HL-60 (cell line): ENCODE results near the gene RIPPLY2.

Experiments
- GABPA ChIP-seq: IDR thresholded peaks from 2 replicates; pipeline ENCODE4 v1.6.1; 2012; ENCODE audit warnings: low read depth
- POLR2AphosphoS5 ChIP-seq: IDR thresholded peaks from 2 replicates; pipeline ENCODE4 v1.6.1; 2012; ENCODE audit warnings: low read depth
- SPI1 ChIP-seq: IDR thresholded peaks from 2 replicates; pipeline ENCODE4 v1.6.1; 2012; ENCODE audit warnings: low read depth, mild to moderate bottlenecking, borderline replicate concordance
- TF ChIP-seq, protein P1 (sequence below): IDR thresholded peaks from one replicate; pipeline ENCODE4 v1.5.1; 2011; ENCODE audit warnings: low read length, control low read depth, inconsistent platforms; ENCODE audit not compliant: insufficient read depth
- TF ChIP-seq, protein P2 (sequence below): IDR thresholded peaks from 2 replicates; pipeline ENCODE4 v1.6.1; 2012; ENCODE audit warnings: low read depth; ENCODE audit not compliant: insufficient replicate concordance

DNA sequence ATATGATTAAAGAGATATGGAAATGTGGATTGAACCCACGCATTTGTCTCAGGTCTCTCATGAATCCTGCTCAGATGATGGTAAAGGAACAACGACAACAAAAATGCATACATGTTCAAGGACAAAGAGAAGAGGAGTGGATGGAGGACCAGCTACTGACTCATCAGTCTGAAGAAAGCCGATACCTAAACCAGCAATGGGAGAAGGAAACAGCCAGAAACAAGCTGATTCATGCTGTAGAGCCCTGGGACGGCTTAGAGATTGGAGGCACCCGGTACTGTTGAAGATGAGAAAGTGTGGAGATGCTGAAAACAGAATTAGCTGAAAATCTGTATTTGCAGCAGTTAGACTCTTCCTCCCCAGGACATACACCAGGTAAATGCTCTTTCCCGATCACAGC, 14.4 kb upstream of the RIPPLY2 start:
- TF ChIP-seq, protein P1, sequence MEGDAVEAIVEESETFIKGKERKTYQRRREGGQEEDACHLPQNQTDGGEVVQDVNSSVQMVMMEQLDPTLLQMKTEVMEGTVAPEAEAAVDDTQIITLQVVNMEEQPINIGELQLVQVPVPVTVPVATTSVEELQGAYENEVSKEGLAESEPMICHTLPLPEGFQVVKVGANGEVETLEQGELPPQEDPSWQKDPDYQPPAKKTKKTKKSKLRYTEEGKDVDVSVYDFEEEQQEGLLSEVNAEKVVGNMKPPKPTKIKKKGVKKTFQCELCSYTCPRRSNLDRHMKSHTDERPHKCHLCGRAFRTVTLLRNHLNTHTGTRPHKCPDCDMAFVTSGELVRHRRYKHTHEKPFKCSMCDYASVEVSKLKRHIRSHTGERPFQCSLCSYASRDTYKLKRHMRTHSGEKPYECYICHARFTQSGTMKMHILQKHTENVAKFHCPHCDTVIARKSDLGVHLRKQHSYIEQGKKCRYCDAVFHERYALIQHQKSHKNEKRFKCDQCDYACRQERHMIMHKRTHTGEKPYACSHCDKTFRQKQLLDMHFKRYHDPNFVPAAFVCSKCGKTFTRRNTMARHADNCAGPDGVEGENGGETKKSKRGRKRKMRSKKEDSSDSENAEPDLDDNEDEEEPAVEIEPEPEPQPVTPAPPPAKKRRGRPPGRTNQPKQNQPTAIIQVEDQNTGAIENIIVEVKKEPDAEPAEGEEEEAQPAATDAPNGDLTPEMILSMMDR = no peak
- TF ChIP-seq POLR2AphosphoS5 (no peak), GABPA (no peak), SPI1 (no peak)
- TF ChIP-seq, protein P2, sequence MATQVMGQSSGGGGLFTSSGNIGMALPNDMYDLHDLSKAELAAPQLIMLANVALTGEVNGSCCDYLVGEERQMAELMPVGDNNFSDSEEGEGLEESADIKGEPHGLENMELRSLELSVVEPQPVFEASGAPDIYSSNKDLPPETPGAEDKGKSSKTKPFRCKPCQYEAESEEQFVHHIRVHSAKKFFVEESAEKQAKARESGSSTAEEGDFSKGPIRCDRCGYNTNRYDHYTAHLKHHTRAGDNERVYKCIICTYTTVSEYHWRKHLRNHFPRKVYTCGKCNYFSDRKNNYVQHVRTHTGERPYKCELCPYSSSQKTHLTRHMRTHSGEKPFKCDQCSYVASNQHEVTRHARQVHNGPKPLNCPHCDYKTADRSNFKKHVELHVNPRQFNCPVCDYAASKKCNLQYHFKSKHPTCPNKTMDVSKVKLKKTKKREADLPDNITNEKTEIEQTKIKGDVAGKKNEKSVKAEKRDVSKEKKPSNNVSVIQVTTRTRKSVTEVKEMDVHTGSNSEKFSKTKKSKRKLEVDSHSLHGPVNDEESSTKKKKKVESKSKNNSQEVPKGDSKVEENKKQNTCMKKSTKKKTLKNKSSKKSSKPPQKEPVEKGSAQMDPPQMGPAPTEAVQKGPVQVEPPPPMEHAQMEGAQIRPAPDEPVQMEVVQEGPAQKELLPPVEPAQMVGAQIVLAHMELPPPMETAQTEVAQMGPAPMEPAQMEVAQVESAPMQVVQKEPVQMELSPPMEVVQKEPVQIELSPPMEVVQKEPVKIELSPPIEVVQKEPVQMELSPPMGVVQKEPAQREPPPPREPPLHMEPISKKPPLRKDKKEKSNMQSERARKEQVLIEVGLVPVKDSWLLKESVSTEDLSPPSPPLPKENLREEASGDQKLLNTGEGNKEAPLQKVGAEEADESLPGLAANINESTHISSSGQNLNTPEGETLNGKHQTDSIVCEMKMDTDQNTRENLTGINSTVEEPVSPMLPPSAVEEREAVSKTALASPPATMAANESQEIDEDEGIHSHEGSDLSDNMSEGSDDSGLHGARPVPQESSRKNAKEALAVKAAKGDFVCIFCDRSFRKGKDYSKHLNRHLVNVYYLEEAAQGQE = no peak
